NCI-H187 (cell line): Measurements from ENCODE around the gene CHMP3.
"Not testable (repeated sequence)": the region's sequence is repeated elsewhere in the genome, so short reads cannot be mapped to it uniquely, and the experiment has no call there.

Experiments used
- DNase-seq, 2 experiments: peaks; one replicate each; lab custom pipeline; 2025; lab: John Stamatoyannopoulos, UW

CHMP3 gene

GRCh38 chr2:86562922-86563649, at the start of gene CHMP3:
Gene CHMP3 (minus strand): TSS chr2:86563443. CDS start chr2:86563348, 95 bp downstream.
- DNase-seq, result peak; percentile 83 to 89

- DNase-seq, result no peak
Observed at GRCh38 chr2:86610871-86611270, 47.6 kb upstream of the CHMP3 start.

- no peak for DNase-seq
Observed at GRCh38 chr2:86608832-86609410, 45.7 kb upstream of the CHMP3 start.

- no peak for DNase-seq
Observed at GRCh38 chr2:86603905-86604304, 40.7 kb upstream of the CHMP3 start.

GRCh38 chr2:86598966-86599365, 35.7 kb upstream of the CHMP3 start:
- DNase-seq, result no peak

GRCh38 chr2:86596118-86596517, 32.9 kb upstream of the CHMP3 start:
- DNase-seq, result no peak

- no peak for DNase-seq
Observed at GRCh38 chr2:86593266-86593665, 30.0 kb upstream of the CHMP3 start.

GRCh38 chr2:86592547-86593230, 29.4 kb upstream of the CHMP3 start:
- DNase-seq, result no peak

GRCh38 chr2:86589701-86590100, 26.5 kb upstream of the CHMP3 start:
- DNase-seq, result not testable (repeated sequence)

GRCh38 chr2:86584151-86584913, 21.1 kb upstream of the CHMP3 start:
- no peak for DNase-seq

GRCh38 chr2:86580560-86580959, 17.3 kb upstream of the CHMP3 start:
- no peak for DNase-seq

- DNase-seq, result no peak
Observed at GRCh38 chr2:86577817-86578456, 14.7 kb upstream of the CHMP3 start.

GRCh38 chr2:86570059-86570458, 6.8 kb upstream of the CHMP3 start:
- no peak for DNase-seq

- no peak for DNase-seq
Observed at GRCh38 chr2:86566821-86567190, 3.6 kb upstream of the CHMP3 start.

GRCh38 chr2:86566158-86566820, 3.0 kb upstream of the CHMP3 start:
- DNase-seq, result no peak

- DNase-seq, result no peak
Observed at GRCh38 chr2:86563650-86564061, 413 bp upstream of the CHMP3 start.

GRCh38 chr2:86562485-86562921, 740 bp downstream of the CHMP3 start:
- DNase-seq, result no peak

GRCh38 chr2:86557836-86558235, 5.4 kb downstream of the CHMP3 start:
- DNase-seq, result no peak

GRCh38 chr2:86556508-86556907, 6.7 kb downstream of the CHMP3 start:
- no peak for DNase-seq

- no peak for DNase-seq
Observed at GRCh38 chr2:86552889-86553288, 10.4 kb downstream of the CHMP3 start.

- not testable (repeated sequence) for DNase-seq
Observed at GRCh38 chr2:86549963-86550725, 13.1 kb downstream of the CHMP3 start.
